Measurements from ENCODE around the gene PCNP.

GRCh38 chr3:101591071-101591470 is 17.1 kb downstream of the PCNP start:
- TF ChIP-seq, protein P1, sequence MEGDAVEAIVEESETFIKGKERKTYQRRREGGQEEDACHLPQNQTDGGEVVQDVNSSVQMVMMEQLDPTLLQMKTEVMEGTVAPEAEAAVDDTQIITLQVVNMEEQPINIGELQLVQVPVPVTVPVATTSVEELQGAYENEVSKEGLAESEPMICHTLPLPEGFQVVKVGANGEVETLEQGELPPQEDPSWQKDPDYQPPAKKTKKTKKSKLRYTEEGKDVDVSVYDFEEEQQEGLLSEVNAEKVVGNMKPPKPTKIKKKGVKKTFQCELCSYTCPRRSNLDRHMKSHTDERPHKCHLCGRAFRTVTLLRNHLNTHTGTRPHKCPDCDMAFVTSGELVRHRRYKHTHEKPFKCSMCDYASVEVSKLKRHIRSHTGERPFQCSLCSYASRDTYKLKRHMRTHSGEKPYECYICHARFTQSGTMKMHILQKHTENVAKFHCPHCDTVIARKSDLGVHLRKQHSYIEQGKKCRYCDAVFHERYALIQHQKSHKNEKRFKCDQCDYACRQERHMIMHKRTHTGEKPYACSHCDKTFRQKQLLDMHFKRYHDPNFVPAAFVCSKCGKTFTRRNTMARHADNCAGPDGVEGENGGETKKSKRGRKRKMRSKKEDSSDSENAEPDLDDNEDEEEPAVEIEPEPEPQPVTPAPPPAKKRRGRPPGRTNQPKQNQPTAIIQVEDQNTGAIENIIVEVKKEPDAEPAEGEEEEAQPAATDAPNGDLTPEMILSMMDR (IDR thresholded peaks at IDR 0.05) = no peak
- no peak for TF ChIP-seq EP300 (IDR thresholded peaks at IDR 0.05)

All from esophagus muscularis mucosa (tissue), 3 donors.